GM13977 (cell line): ENCODE measurements around the gene RHOV.
A peak's percentile ranks its signal among the peaks of the same experiment; 100 is the strongest.

Experiments used
- DNase-seq: peaks from one replicate; pipeline ENCODE4 v3.0.0; 2012; ENCODE audit warnings: low spot score
- CTCF ChIP-seq: IDR thresholded peaks from 2 replicates; pipeline ENCODE4 v1.5.1; 2012; ENCODE audit warnings: mild to moderate bottlenecking, control low read depth; ENCODE audit not compliant: insufficient read depth; ENCODE audit errors: extremely low read depth, missing control alignments
- in situ Hi-C: fragments of 300-500 bp; cut with MboI; formaldehyde crosslinking; loops from one replicate; pipeline ENCODE4 v1.12.0; 2022; ENCODE audit warnings: low sequenced_read_pairs, low pct_unique_long_range_greater_than_20kb, mixed read lengths, inconsistent platforms; ENCODE audit not compliant: unreplicated experiment

The RHOV gene

GRCh38 chr15:40911141-40911540, 37.1 kb upstream of the RHOV start:
- in situ Hi-C loops, result no loop called here
- TF ChIP-seq CTCF, result no peak
- DNase-seq, result no peak

- TF ChIP-seq CTCF, result no peak
- no peak for DNase-seq
- in situ Hi-C loops, result no loop called here
Observed at GRCh38 chr15:40909662-40910630, 35.9 kb upstream of the RHOV start.

- in situ Hi-C loops, result no loop called here
- no peak for TF ChIP-seq CTCF
- no peak for DNase-seq
Observed at GRCh38 chr15:40908095-40908494, 34.1 kb upstream of the RHOV start.

GRCh38 chr15:40906991-40907802, 33.2 kb upstream of the RHOV start:
- in situ Hi-C loops, result no loop called here
- DNase-seq, result peak; percentile 34
- TF ChIP-seq CTCF, result no peak

- DNase-seq, result peak; percentile 83
- in situ Hi-C loops, result no loop called here
- TF ChIP-seq CTCF, result peak; percentile 91
Observed at GRCh38 chr15:40906091-40906990, 32.3 kb upstream of the RHOV start.

GRCh38 chr15:40904552-40905201, 30.6 kb upstream of the RHOV start:
- in situ Hi-C loops, result no loop called here
- TF ChIP-seq CTCF, result no peak
- no peak for DNase-seq
